Prostate gland (tissue), 2 donors: ENCODE results near the gene P2RX1.

ENCODE experiments used
- POLR2A ChIP-seq: fragments of 450-650 bp; IDR thresholded peaks from one replicate; pipeline ENCODE4 v1.6.1; 2016; ENCODE audit warnings: antibody characterized with exemption, mild to moderate bottlenecking
- TF ChIP-seq, protein P1 (sequence below), 4 experiments: fragments of 200-600 bp in 2 of 4; fragments of 450-650 bp in 2 of 4; sonication (generic) in 2 of 4; IDR thresholded peaks; 1 replicate in 3 of 4; 2 replicates in 1 of 4; pipeline ENCODE4 v1.5.1; 2016 to 2019; ENCODE audit warnings: antibody characterized with exemption in 4 of 4, mild to moderate bottlenecking in 2 of 4, moderate library complexity in 2 of 4

DNA sequence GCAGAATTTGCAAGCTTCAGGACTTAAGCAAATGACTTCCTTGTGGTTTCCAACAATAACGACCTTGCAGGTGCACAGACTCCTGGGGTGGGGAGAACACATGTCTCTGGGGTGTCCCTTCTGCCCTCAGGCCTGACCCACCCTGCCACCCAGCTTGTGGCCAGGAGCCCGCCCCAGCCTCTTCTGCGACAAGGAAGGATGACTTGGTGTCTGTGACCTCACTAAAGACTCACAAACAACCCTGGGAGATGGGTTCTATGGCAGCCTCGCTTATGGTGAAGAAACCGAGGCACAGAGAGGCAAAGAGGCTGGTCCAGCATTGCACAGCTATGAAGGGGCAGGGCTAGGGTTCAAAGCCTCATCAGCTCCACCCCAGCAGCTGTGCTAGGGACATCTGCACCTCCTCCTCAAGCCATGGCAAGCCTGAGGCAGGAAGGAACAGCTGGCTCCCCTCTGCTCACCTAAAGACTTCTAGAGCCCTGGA, 45.3 kb upstream of the P2RX1 start:
- TF ChIP-seq, protein P1, sequence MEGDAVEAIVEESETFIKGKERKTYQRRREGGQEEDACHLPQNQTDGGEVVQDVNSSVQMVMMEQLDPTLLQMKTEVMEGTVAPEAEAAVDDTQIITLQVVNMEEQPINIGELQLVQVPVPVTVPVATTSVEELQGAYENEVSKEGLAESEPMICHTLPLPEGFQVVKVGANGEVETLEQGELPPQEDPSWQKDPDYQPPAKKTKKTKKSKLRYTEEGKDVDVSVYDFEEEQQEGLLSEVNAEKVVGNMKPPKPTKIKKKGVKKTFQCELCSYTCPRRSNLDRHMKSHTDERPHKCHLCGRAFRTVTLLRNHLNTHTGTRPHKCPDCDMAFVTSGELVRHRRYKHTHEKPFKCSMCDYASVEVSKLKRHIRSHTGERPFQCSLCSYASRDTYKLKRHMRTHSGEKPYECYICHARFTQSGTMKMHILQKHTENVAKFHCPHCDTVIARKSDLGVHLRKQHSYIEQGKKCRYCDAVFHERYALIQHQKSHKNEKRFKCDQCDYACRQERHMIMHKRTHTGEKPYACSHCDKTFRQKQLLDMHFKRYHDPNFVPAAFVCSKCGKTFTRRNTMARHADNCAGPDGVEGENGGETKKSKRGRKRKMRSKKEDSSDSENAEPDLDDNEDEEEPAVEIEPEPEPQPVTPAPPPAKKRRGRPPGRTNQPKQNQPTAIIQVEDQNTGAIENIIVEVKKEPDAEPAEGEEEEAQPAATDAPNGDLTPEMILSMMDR (IDR thresholded peaks at IDR 0.05) = no peak
- TF ChIP-seq POLR2A = no peak
